Fibroblast of the conjunctiva (primary cell): Measurements from ENCODE around the gene SPAG16.
A peak's percentile ranks its signal among the peaks of the same experiment; 100 is the strongest.

Experiments
- DNase-seq: peaks from one replicate; pipeline ENCODE4 v3.0.0-alpha.2; 2010; ENCODE audit warnings: low read depth

SPAG16 gene

DNA sequence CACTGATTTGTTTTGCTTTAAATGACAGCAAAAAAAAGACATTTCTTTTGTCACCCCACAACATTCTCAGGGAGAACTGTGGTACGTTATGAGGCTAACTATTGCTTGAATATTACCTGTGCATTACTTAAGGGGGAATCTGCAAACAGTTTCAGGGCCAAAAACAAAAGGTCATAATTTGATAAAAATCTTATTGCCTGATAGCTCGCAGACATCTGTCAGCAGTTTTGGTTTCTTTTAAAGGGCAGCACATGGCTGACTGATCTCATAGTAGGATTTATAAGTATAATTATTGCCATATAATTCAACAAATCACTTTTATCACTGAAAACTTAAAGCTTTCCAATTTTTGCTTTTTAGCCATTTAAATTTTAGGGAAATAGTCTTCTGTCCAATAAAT, 900.2 kb downstream of the SPAG16 start:
- DNase-seq = no peak

DNA sequence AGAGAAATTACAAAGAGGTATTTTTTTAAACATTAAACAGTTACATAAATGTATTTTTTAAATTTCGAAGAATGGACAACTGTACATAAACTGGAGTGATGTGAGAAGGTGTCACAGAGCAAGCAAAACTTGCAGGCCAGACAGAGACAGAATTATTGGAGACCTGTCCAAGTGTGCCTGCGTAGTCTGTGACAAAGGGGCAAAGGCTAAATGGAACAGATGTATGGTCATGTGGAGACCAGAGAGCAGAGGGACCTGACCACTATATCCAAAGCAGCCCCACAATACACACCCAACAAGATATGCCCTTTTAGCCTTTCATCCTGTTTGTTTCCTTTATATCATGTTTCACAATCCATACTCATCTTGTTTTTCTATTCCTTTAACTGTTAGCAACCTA, 901.3 kb downstream of the SPAG16 start:
- no peak for DNase-seq

DNA sequence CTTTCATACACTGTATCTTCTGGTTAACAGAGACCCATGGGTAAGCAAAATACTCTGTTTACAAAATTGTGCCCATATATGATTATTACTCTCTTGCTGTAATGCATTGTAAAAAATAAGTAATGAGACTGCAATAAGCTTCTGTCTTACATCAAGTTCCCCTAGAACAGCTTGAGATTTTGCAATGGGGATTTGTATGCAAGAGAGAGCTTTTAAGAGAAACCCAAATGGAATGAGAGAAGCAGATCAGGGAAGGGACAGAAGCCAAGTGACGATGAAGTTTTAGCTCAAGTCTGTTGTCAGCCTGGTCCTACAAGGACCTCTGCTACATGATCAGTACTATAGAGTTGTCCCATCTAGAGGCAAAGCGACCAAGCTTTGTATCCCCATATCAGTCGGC, 908.4 kb downstream of the SPAG16 start:
- no peak for DNase-seq

DNA sequence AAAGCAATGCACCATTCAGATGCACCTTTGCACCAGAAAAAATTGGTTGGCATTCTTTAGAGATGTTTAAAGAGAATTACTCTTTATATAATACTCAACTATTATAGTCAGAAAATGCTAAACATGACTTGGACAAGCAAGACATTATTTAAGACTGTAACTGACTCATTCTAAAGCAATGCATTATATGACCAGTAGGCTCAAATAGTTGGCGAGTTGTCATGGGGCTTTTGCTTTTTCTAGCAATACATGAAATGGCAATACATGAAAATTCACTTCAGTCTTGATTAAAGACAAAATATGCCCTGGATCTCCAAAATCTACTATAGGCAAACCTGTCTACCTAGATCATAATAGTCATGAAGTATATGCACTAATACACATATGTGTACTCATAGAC, 909.7 kb downstream of the SPAG16 start:
- DNase-seq = peak; percentile 20

DNA sequence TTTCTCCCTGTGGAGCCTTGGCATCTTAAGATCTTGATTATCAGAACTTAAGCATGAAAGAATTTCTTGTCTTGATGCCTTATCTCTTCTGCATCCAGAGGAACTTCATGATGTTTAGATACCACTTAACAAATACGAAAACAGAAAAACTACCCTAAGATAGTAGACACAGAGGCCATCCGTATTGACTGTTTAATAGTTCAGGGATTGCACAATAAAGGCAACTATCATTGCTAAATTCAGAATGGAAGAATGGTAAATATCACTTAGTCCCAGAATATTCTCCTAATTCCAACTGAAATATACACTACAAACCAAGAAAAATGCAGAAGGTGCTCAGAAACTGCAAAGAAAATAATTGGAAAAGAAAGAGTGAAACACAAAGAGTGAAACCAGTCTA, 912.0 kb downstream of the SPAG16 start:
- no peak for DNase-seq

DNA sequence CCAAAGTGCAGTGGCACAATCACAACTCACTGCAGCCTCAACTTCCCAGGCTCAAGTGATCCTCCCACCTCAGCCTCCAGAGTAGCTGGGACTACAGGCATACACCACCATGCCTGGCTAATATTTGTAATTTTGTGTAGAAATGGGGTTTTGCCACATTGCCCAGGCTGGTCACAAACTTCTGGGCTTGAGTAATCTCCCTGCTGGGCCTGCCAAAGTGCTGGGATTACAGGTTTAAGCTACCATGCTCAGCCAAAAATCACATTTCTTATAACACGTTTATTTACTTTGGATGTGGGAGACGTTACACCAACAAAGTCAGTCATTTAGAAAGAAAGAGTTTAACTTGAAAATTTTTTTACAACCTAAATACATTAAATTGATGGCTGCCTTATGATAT, 917.6 kb downstream of the SPAG16 start:
- DNase-seq = no peak

DNA sequence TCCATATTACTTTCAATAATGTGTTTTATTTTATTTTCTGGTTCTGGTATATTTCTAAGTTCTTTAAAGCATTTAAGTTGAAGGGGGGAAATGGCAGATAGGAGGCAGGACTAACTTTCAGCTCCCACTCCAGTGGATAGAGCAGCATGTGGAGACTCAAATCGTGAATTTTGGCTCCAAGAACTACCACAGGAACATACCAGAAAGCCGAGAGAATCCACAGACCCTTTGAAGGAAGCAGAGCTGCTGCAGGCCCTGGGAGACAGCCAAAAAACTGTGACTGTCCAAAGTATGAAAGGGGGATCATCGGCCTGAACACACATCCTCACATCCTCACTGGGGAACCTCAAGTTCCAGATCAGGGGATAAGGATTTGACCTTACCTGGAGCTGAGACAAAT, 919.0 kb downstream of the SPAG16 start:
- DNase-seq = no peak

DNA sequence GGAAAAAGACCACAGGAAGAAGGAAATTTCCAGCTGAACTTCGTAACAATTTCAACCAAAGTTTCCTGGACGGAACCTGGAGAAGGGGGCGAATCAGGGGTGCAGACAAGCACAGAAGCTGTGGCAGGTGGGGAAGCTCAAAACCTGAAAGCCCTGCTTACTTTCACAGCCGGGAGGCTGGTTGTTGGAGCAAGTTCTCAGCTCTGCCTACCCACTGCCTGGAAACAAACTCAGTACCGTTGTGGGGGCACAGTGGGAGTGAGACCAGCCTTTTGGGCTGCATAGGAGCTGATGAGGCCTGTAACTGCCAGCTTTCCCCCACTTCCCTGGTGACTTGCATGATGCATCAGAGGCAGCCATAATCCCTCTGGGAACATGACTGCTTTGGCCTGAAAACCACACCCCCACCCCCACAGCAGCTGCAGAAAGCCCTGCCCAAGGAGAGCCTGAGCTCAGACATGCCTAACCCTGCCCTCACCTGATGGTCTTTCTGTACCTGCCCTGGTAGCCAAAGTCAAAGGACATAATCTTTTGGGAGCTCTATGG, 919.6 kb downstream of the SPAG16 start:
- DNase-seq = no peak

DNA sequence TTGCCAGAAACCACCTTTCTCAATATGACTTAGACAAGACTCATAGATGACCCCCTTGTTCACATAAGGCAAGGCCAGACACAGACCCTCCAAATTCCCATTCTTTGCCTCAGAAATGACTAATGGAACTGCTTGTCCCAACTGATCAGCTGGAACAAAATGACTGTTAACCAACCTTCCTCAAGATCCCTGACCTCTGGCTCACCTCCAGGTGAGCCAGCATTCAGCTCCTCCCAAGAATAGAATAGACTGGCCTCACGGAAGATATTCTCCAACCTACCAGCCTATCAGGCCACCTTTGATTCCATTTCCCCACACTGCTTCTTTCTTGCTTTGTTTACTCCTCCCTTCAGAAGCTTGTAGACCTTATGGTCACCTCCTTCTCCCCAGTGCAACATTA, 930.8 kb downstream of the SPAG16 start:
- DNase-seq = no peak

DNA sequence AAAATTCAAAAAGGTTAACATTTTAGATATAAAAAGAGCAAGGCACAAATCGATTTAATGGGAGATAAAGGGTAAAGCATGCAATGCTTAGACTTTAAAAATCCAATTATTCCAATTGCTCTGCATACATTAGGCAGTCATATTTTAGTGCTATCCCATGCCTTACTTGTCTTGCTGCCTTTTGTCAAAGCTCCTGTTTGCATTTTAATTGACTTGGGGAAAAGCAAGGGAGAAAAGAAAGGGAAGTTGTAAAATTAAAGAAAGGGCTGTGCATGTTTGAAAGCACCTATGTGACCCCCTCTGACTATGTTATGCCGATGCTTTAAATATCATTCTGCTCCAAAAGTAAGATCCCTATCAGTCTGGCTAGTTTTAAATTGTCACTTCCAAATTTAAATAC, 932.9 kb downstream of the SPAG16 start:
- no peak for DNase-seq

DNA sequence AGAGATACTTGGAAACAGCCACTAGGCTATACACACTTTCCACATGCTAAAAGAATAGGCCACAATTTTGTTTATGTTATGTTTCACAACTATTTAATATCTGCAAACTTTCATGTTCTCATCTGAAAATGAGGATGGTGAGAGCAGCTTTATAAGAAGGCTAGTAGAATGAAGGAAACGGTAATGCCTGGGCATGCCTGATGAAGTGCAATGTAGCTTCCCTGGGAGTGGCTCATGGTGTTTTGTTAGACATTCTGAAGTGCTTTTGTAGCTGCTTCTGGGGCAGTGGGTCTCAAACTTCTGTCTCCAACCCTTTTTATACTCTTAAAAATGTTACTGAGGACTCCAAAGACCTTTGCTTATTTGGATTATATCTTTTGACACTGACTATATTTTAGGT, 933.3 kb downstream of the SPAG16 start:
- no peak for DNase-seq

DNA sequence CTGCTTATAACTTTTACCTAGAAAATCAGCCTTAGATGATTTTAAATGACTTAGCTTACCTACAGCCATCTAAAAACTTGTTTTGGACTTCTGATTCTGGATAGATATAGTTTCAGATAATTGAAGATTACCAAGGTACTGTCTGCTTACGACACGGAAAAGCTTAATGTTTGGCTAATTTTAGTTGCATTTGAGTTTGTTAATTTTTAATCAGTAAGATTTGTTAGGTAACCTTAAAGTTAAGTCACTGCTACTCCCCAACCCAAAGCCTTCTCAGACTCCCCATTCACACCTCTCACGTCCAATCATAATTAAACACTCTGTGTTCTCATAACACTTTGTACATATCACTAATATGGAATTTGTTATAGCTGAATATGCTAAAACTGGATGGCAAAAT, 936.0 kb downstream of the SPAG16 start:
- no peak for DNase-seq

DNA sequence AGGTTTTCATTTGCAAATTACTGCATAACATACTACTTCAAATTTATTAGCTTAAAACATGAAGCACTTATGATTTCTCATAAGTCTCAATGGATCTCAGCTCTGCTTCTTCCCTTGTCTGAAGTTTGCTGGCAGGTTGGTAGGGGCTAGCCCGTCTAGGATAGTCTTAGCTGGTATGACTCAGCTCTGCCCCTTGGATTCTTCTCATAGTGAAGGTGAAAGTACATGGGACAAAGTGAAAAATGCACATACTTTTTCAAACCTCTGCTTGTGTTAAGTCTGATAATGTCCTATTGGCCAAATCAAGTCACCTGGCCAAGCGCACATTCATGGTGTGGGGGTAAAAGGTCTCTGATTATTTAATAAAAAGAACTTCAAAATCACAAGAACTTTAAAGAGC, 941.8 kb downstream of the SPAG16 start:
- no peak for DNase-seq

DNA sequence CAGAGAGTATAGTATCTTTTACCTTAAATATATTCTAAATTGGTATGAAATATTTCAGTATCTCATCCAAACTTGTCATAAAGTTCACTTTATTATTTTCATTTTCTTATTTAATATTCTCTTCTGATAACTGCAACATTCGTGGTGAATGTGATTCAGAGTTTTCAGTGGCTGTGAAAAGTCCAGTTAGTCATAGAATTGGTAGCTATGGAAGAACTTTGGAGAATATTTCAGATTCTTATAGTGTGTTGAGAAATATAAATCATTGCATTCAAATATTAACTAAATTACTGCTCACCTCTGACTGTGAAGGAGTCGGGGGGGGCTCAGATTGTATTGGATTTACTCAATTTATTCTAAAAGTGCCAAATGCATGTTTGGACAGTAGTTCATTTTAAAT, 948.0 kb downstream of the SPAG16 start:
- DNase-seq = no peak

DNA sequence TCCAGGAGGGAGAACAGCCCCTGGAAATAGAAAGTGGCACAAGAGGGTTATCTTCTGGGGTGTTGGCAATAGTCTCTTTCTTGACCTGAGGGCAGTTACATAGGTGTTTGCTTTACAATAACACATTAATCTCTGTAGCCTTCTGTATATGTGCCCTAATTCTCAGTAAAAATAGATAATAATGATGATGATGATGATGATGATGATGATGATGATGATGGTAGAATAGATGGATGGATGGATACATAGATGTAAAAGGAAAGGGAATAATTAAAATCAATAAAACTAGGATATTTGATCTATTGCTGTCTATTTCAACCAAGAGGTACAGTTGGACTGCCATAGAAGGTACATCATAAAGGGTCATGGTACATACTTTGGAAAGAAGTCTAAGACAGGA, 948.9 kb downstream of the SPAG16 start:
- DNase-seq = no peak

DNA sequence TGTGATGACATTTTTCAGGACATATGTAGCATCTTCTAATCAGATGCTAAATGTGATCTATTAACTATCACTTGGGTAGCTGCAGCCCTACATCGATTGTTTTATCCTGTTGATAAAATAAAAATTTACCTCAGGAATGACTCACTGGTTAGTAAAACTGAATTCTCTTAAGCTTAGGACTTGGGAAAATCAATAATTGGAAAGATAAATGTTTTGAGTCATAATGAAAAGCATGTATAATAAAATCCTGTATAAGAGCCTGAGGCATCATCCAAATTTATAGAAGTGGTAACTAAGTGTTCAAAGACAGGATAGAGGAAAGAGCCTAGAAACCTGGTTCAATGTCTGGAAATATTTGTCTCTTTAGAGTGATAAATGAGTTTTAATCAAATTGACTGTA, 958.5 kb downstream of the SPAG16 start:
- no peak for DNase-seq

DNA sequence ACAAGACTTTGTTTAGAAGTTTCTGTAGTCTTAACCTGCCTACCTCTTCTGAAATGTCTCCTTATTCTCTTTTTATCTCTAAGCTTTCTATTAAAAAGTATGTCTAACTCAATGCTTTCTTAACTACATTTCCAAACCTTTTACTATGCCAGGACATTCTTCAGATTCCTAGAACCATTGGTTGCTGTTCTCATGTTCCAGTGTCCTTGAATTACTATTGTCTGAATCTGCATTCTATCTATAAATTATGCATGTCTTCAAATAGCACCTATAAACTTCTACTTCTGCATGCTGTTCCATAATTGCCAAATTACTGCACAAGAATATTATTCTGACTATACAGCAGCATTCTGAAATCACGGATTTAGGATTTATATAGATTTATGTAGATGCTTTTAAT, 960.6 kb downstream of the SPAG16 start:
- no peak for DNase-seq

DNA sequence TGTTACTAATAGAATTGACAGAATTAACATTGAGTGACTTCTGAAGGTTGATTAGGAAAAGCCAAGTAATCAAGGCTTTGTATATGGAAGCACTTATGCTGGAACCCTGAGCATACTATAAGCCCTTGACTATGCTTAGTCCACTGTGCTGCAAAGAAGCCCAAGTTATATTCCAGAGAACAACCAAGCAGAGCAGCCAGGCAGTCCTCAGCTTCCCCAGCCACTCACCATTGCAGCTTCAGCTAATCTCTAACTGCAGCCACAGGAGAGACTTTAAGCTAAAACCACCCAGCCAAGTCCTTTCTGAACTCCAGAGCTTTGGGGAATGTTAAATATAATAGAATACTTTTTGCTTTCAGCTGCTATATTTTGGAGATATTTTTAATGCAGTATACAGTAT, 962.2 kb downstream of the SPAG16 start:
- DNase-seq = no peak

DNA sequence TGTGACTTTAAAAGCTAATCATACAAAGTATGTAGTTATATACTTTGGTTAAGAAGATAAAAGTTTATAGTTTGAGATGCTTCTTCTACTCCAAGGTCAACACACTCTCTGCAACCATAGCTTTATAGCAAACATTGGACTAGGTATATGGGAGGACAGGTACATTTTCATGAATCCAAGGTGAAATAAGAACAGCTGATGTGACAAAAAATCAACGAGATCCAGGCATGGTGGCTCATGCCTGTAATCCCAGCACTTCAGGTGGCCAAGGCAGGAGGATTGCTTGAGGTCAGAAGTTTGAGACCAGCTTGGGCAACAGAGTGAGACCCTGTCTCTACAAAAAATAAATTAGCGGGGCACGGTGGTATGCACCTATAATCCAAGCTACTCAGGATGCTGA, 963.3 kb downstream of the SPAG16 start:
- no peak for DNase-seq

DNA sequence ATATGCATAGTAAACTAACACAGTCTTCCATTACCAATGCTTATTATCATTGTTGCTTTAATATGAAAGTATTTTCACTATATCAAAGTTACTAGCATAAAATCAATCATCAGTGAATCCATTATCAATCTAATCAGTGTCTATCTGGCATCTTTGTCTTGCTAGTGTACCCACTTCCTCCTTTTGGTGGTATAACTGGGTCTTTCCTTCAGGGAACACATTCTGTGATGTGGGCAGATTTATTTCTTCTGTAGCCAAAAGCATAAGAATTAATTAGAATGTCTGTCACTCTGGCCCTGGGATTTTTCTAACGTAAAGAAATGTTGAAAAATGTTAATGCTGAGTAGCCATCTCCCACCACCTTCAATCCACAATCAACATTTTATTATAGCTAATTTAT, 970.8 kb downstream of the SPAG16 start:
- DNase-seq = no peak

DNA sequence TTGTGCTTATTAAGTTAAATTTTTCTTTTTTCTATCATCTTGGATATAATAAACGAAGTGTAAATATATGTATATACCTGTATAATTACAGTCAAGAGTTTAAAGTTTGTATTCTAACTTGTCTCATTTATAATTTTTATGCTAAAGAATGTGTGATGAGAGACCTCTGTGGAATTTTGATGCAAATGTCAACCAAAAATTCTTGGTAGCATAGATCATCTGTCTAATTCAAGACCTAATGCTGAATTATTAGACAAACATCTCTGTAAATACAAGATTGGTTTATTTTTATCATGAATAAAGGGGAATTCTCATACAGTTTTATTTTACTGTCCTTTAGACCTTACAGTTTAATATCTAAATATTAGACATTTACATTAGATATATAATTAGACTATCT, 977.4 kb downstream of the SPAG16 start:
- DNase-seq = no peak

DNA sequence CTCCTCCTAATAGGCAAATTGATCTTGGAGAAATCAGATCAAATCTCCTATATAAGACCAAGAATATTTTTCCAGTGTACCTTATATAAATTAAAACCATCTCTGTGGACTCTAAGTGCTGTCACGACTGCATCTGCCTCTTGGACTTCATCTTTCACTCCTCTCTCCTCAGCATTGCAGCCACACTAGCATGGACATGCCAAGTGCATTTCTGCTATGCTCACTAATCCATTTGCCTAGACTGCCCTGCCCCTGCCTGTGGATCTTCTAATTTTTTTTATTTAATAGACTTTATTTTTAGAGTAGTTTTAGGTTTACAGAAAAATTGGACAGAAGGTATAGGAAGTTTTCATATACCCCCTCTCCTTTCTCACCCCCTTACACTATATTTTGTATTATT, 979.9 kb downstream of the SPAG16 start:
- no peak for DNase-seq

DNA sequence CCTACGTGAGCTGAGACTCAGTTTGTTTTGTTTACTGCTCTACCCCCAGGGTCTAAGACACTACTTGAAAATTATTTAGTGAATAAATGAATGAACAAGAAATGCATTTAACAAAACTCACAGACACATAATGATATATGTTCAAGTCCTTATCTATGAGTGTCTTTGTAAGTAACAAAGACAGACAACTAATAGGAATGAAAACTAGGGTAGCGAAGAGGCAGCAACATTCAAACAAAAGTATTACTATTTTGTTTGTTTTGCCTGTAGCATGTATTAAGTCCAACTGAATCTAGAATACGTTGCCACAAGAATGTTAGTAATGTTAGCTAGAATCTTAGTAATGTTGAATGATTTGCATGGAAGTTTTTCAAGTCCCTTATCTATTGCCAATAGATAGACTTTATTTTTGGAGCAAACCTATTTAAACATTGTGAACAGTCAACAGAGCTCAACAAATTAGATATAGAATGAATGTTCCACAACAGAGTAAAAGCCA, 981.8 kb downstream of the SPAG16 start:
- no peak for DNase-seq

DNA sequence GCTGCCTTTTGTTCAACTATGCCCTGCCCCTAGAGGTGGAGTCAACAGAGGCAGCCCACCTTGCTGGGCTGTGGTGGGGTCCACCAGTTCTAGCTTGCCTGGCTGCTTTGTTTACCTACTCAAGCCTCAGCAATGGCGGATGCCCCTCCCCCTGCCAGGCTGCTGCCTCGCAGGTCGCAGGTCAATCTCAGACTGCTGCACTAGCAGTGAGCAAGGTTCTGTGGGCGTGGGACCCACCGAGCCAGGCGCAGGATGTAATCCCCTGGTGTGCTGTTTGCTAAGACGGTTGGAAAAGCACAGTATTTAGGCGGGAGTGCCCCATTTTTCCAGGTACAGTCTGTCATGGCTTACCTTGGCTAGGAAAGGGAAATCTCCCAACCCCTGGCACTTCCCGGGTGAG, 993.6 kb downstream of the SPAG16 start:
- no peak for DNase-seq

DNA sequence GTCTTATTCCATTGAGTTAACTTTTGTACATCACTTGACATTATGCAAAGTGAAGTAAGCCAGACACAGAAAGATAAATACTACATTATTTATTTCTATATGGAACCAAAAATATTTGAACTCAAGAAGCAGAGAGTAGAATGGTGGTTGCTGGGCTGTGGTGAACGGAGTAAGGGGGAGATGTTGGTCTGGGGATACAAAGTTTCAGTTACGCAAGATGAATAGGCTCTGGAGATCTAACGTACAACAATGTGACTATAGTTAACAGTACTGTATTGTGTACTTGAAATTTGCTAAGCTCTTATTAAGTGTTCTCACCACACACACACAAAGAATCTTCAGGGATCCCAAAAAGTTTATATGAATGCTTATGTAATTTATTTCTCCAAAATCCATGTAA, 1001.7 kb downstream of the SPAG16 start:
- no peak for DNase-seq
